Activated naive CD4-positive, alpha-beta T cell treated with Interleukin-2 at 50 U/mL for 16 hours (primary cell): ENCODE measurements around the gene UBASH3B.
A peak's percentile ranks its signal among the peaks of the same experiment; 100 is the strongest.

Experiments used
- DNase-seq: peaks from one replicate; pipeline ENCODE4 v3.0.0-alpha.2; 2020

Gene UBASH3B

GRCh38 chr11:122863704-122864326 lies 208.3 kb downstream of the UBASH3B start:
- DNase-seq: peak; percentile 46
